Neural cell (in vitro differentiated cells): ENCODE results near the gene UHRF1. TPM values are rescaled to one million over a fixed set of nuclear protein-coding genes. Genes with fewer than 3 reads are reported as not detected.

Source experiments
- H2AFZ ChIP-seq: fragments of 200-600, 300-800 bp; sonication (generic), shearing (Covaris generic); 2 replicates; pipeline ENCODE4 v1.6.0; 2014; ENCODE audit warnings: low read depth, mild to moderate bottlenecking, antibody characterized with exemption, low read length, moderate library complexity
- H3F3A ChIP-seq: fragments of 200-600 bp; shearing (Covaris generic); 2 replicates; pipeline ENCODE4 v1.6.1; 2016; ENCODE audit warnings: mild to moderate bottlenecking, moderate library complexity, mixed read lengths, antibody characterized with exemption, low read length; ENCODE audit not compliant: insufficient read depth, poor library complexity, severe bottlenecking
- H3K27ac ChIP-seq: fragments of 200-600, 300-800 bp; sonication (generic), shearing (Covaris generic); 2 replicates; pipeline ENCODE4 v1.5.1; 2014; ENCODE audit warnings: mild to moderate bottlenecking, low read length, moderate library complexity
- H3K27me3 ChIP-seq: fragments of 300-800, 200-600 bp; sonication (generic), shearing (Covaris generic); 2 replicates; pipeline ENCODE4 v1.6.0; 2014; ENCODE audit warnings: mild to moderate bottlenecking, low read depth, low read length, moderate library complexity; ENCODE audit not compliant: insufficient read depth
- H3K36me3 ChIP-seq: fragments of 300-800, 200-600 bp; sonication (generic), shearing (Covaris generic); 2 replicates; pipeline ENCODE4 v1.5.1; 2014; ENCODE audit warnings: mild to moderate bottlenecking, antibody characterized with exemption, low read length, moderate library complexity; ENCODE audit not compliant: insufficient read depth
- H3K4me2 ChIP-seq: fragments of 300-800, 200-600 bp; sonication (generic), shearing (Covaris generic); 2 replicates; pipeline ENCODE4 v1.6.0; 2014; ENCODE audit warnings: mild to moderate bottlenecking, low read length
- H3K4me3 ChIP-seq: fragments of 300-800, 200-600 bp; sonication (generic), shearing (Covaris generic); 2 replicates; pipeline ENCODE4 v1.5.1; 2014; ENCODE audit warnings: mild to moderate bottlenecking, low read length, moderate library complexity
- H3K79me2 ChIP-seq: fragments of 200-600 bp; shearing (Covaris generic); replicated peaks from 2 replicates; pipeline ENCODE4 v1.6.0; 2014; ENCODE audit warnings: mild to moderate bottlenecking, low read length, moderate library complexity; ENCODE audit not compliant: insufficient read depth
- H3K9ac ChIP-seq: fragments of 300-800, 200-600 bp; sonication (generic), shearing (Covaris generic); 2 replicates; pipeline ENCODE4 v1.6.1; 2016; ENCODE audit warnings: mild to moderate bottlenecking, low read length, mixed read lengths
- H3K9me2 ChIP-seq: fragments of 200-600 bp; shearing (Covaris generic); 2 replicates; pipeline ENCODE4 v1.6.1; 2016; ENCODE audit warnings: mild to moderate bottlenecking, low read length, mixed read lengths; ENCODE audit not compliant: insufficient read depth
- H3K9me3 ChIP-seq: fragments of 200-600, 300-800 bp; sonication (generic), shearing (Covaris generic); 2 replicates; pipeline ENCODE4 v1.6.1; 2016; ENCODE audit warnings: mild to moderate bottlenecking, mixed run types, low read length, moderate library complexity, mixed read lengths
- H4K20me1 ChIP-seq: fragments of 200-600 bp; shearing (Covaris generic); 2 replicates; pipeline ENCODE4 v1.6.1; 2016; ENCODE audit warnings: mild to moderate bottlenecking, mixed run types; ENCODE audit not compliant: insufficient read depth
- EP300 ChIP-seq: fragments of 450-650 bp; conservative IDR thresholded peaks from 2 replicates; pipeline ENCODE4 v1.6.1; 2014; ENCODE audit warnings: antibody characterized with exemption, mild to moderate bottlenecking, moderate library complexity; ENCODE audit not compliant: poor library complexity, severe bottlenecking
- EZH2 ChIP-seq: fragments of 200-600, 300-800 bp; shearing (Covaris generic), sonication (generic); IDR thresholded peaks from 2 replicates; pipeline ENCODE4 v1.6.1; 2014; ENCODE audit warnings: antibody characterized with exemption, low read length, borderline replicate concordance, mild to moderate bottlenecking; ENCODE audit not compliant: insufficient read depth, poor library complexity, severe bottlenecking
- MXI1 ChIP-seq: fragments of 450-650 bp; conservative IDR thresholded peaks from 2 replicates; pipeline ENCODE4 v1.6.1; 2014; ENCODE audit warnings: antibody characterized with exemption, mild to moderate bottlenecking; ENCODE audit not compliant: poor library complexity, severe bottlenecking
- POLR2AphosphoS5 ChIP-seq: IDR thresholded peaks from 2 replicates; pipeline ENCODE4 v1.6.1; 2012
- RAD21 ChIP-seq: fragments of 450-650 bp; conservative IDR thresholded peaks from 2 replicates; pipeline ENCODE4 v1.6.1; 2014; ENCODE audit warnings: antibody characterized with exemption, mild to moderate bottlenecking, moderate library complexity
- SMC3 ChIP-seq: fragments of 450-650 bp; conservative IDR thresholded peaks from 2 replicates; pipeline ENCODE4 v1.6.1; 2014; ENCODE audit warnings: antibody characterized with exemption, mild to moderate bottlenecking, moderate library complexity; ENCODE audit not compliant: poor library complexity
- TAF1 ChIP-seq: IDR thresholded peaks from 2 replicates; pipeline ENCODE4 v1.6.1; 2012; ENCODE audit warnings: low read depth
- polyA plus RNA-seq: library from polyadenylated mRNA; depleted of rRNA; stranded (reverse); fragments of >200 nt; gene quantifications from 2 replicates; pipeline ENCODE4 v1.2.3, GENCODE V29; 2014
- TF ChIP-seq, protein P1 (sequence below): IDR thresholded peaks from 2 replicates; pipeline ENCODE4 v1.6.1; 2012; ENCODE audit warnings: borderline replicate concordance
- TF ChIP-seq, protein P2 (sequence below): fragments of 450-650 bp; IDR thresholded peaks from 2 replicates; pipeline ENCODE4 v1.5.1; 2014; ENCODE audit warnings: antibody characterized with exemption, mild to moderate bottlenecking, moderate library complexity; ENCODE audit not compliant: poor library complexity, severe bottlenecking

The UHRF1 gene
- polyA plus RNA-seq, 1 donor from 2014 or later, result 3.0 TPM

DNA sequence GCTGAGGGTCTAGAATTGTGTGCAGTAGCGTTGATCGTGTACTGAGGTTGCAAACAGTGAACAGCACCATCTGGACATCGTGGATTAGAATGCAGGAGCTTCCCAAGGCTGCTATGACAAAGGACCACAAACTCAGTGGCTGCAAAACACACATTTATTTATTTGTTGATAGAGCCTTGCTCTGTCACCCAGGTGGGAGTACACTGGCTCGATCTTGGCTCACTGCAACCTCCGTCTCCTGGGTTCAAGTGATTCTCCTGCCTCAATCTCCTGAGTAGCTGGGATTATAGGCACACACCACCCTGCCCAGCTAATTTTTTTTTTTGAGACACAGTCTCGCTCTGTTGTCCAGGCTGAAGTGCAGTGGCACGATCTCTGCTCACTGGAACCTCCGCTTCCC, 2.3 kb upstream of the UHRF1 start:
- Histone ChIP-seq H2AFZ (no peak overlapping the region), H3K27me3 (peaks cover 2% of the 10 kb centered on the region), H3K9ac (no peak overlapping the region), H4K20me1 (no peaks in the 10 kb centered on the region), H3F3A (no peaks in the 10 kb centered on the region), H3K9me2 (no peaks in the 10 kb centered on the region), H3K27ac (no peak overlapping the region), H3K36me3 (no peaks in the 10 kb centered on the region), H3K4me2 (no peak overlapping the region), H3K79me2 (peaks cover 15% of the 10 kb centered on the region), H3K4me3 (no peak overlapping the region), H3K9me3 (no peaks in the 10 kb centered on the region)
- no peak for TF ChIP-seq EZH2
- TF ChIP-seq EP300, result no peak
- TF ChIP-seq RAD21, result no peak
- TF ChIP-seq TAF1, result no peak
- TF ChIP-seq, protein P1, sequence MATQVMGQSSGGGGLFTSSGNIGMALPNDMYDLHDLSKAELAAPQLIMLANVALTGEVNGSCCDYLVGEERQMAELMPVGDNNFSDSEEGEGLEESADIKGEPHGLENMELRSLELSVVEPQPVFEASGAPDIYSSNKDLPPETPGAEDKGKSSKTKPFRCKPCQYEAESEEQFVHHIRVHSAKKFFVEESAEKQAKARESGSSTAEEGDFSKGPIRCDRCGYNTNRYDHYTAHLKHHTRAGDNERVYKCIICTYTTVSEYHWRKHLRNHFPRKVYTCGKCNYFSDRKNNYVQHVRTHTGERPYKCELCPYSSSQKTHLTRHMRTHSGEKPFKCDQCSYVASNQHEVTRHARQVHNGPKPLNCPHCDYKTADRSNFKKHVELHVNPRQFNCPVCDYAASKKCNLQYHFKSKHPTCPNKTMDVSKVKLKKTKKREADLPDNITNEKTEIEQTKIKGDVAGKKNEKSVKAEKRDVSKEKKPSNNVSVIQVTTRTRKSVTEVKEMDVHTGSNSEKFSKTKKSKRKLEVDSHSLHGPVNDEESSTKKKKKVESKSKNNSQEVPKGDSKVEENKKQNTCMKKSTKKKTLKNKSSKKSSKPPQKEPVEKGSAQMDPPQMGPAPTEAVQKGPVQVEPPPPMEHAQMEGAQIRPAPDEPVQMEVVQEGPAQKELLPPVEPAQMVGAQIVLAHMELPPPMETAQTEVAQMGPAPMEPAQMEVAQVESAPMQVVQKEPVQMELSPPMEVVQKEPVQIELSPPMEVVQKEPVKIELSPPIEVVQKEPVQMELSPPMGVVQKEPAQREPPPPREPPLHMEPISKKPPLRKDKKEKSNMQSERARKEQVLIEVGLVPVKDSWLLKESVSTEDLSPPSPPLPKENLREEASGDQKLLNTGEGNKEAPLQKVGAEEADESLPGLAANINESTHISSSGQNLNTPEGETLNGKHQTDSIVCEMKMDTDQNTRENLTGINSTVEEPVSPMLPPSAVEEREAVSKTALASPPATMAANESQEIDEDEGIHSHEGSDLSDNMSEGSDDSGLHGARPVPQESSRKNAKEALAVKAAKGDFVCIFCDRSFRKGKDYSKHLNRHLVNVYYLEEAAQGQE, result no peak
- TF ChIP-seq, protein P2, sequence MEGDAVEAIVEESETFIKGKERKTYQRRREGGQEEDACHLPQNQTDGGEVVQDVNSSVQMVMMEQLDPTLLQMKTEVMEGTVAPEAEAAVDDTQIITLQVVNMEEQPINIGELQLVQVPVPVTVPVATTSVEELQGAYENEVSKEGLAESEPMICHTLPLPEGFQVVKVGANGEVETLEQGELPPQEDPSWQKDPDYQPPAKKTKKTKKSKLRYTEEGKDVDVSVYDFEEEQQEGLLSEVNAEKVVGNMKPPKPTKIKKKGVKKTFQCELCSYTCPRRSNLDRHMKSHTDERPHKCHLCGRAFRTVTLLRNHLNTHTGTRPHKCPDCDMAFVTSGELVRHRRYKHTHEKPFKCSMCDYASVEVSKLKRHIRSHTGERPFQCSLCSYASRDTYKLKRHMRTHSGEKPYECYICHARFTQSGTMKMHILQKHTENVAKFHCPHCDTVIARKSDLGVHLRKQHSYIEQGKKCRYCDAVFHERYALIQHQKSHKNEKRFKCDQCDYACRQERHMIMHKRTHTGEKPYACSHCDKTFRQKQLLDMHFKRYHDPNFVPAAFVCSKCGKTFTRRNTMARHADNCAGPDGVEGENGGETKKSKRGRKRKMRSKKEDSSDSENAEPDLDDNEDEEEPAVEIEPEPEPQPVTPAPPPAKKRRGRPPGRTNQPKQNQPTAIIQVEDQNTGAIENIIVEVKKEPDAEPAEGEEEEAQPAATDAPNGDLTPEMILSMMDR, result no peak
- TF ChIP-seq SMC3, result no peak
- TF ChIP-seq MXI1, result no peak
- no peak for TF ChIP-seq POLR2AphosphoS5

- peaks cover 2% of the 10 kb centered on the region for H3K27me3 ChIP-seq
- no peak overlapping the region for H3K4me2 ChIP-seq
- H3K36me3 ChIP-seq, result no peaks in the 10 kb centered on the region
- H3K4me3 ChIP-seq, result no peak overlapping the region
- no peaks in the 10 kb centered on the region for H3K9me3 ChIP-seq
- H2AFZ ChIP-seq, result no peak overlapping the region
- no peaks in the 10 kb centered on the region for H3F3A ChIP-seq
- H3K27ac ChIP-seq, result no peak overlapping the region
- H3K79me2 ChIP-seq, result peaks cover 24% of the 10 kb centered on the region
- H3K9me2 ChIP-seq, result no peaks in the 10 kb centered on the region
- TF ChIP-seq EP300 (no peak), TAF1 (no peak), MXI1 (no peak), EZH2 (no peak), POLR2AphosphoS5 (no peak), SMC3 (no peak), RAD21 (no peak)
- TF ChIP-seq, protein P2, result no peak
- TF ChIP-seq, protein P1, result no peak
- no peak overlapping the region for H3K9ac ChIP-seq
- no peaks in the 10 kb centered on the region for H4K20me1 ChIP-seq
These were observed 941 bp upstream of the UHRF1 start for GRCh38 chr19:4908360-4908759.
